Measurements from ENCODE around the gene NLRC3. TPM values are rescaled to one million over a fixed set of nuclear protein-coding genes. Genes with fewer than 3 reads are reported as not detected.

NLRC3 gene
- total RNA-seq, 1 experiment from 2014 or later, result 0.26 TPM

- no peaks in the 10 kb centered on the region for H3K27me3 ChIP-seq (ENCODE audit: control insufficient read depth, insufficient read depth, low read length)
- H3K36me3 ChIP-seq (ENCODE audit: control insufficient read depth, insufficient read depth, low read length), result peaks cover 3% of the 10 kb centered on the region; the same call in 1 of the 2 replicates
- in situ Hi-C loops (cut with HindIII; ENCODE audit: low pct_unique_long_range_greater_than_20kb, low sequenced_read_pairs) (no loop called here), intact Hi-C loops (cut with micrococcal nuclease; ENCODE audit: unreplicated experiment) (no loop called here)
- H3K4me3 ChIP-seq (ENCODE audit: low read depth in 2 of 2, low read length in 2 of 2), result peak overlapping the region; percentile 57 to 96
- no TSS peak for BruUV-seq (replicated peaks)
- no peak for DNase-seq (ENCODE audit: low read depth, low spot score)
- no peaks in the 10 kb centered on the region for H3K9me3 ChIP-seq (ENCODE audit: control insufficient read depth, insufficient read depth, low read depth, low read length)
- CTCF ChIA-PET, result no interaction called here
- TF ChIP-seq TCF7L2 (IDR thresholded peaks at IDR 0.05; ENCODE audit: low read depth, low read length) (no peak), POLR2AphosphoS5 (IDR thresholded peaks at IDR 0.05; ENCODE audit: low read depth, low read length) (no peak), REST (IDR thresholded peaks at IDR 0.05; ENCODE audit: insufficient read depth in 1 of 2, low read depth in 2 of 2, low read length in 1 of 2) (no peak), SIN3A (IDR thresholded peaks at IDR 0.05; ENCODE audit: borderline replicate concordance, insufficient read depth, low read depth, low read length) (no peak), CTCF (IDR thresholded peaks at IDR 0.05) (no peak)
- H3K27ac ChIP-seq (ENCODE audit: low read length), result peak overlapping the region; percentile 81
- POLR2A ChIA-PET, result interaction anchor here (0.6 kb wide), 1 partner anchor 37 kb away, joined by 3 read pairs; no protein-coding TSS in a partner anchor
- no peak for ATAC-seq
- H3K4me1 ChIP-seq (ENCODE audit: control insufficient read depth, insufficient read depth, low read length), result peaks cover 11% of the 10 kb centered on the region
Measured at GRCh38 chr16:3612510-3613466, 35.6 kb upstream of the NLRC3 start.

GRCh38 chr16:3611146-3611975, 34.2 kb upstream of the NLRC3 start, which contains the start of gene SLX4:
Gene SLX4, minus strand, starts transcription at chr16:3611606. Its CDS starts 2,642 bp downstream, at chr16:3608964.
- in situ Hi-C loops (cut with HindIII; ENCODE audit: low pct_unique_long_range_greater_than_20kb, low sequenced_read_pairs) (no loop called here), intact Hi-C loops (cut with micrococcal nuclease; ENCODE audit: unreplicated experiment) (no loop called here)
- ATAC-seq, result peak; percentile 97
- peak; percentile 58 for DNase-seq (ENCODE audit: low read depth, low spot score)
- Histone ChIP-seq H3K36me3 (ENCODE audit: control insufficient read depth, insufficient read depth, low read length) (peaks cover 3% of the 10 kb centered on the region; the same call in 1 of the 2 replicates), H3K27me3 (ENCODE audit: control insufficient read depth, insufficient read depth, low read length) (no peaks in the 10 kb centered on the region), H3K9me3 (ENCODE audit: control insufficient read depth, insufficient read depth, low read depth, low read length) (no peaks in the 10 kb centered on the region), H3K4me1 (ENCODE audit: control insufficient read depth, insufficient read depth, low read length) (peaks cover 14% of the 10 kb centered on the region), H3K27ac (ENCODE audit: low read length) (peak within 1 kb of the TSS; percentile 82), H3K4me3 (ENCODE audit: low read depth in 2 of 2, low read length in 2 of 2) (peak within 1 kb of the TSS; percentile 57 to 96)
- no TSS peak for BruUV-seq (replicated peaks)
- TF ChIP-seq TCF7L2 (IDR thresholded peaks at IDR 0.05; ENCODE audit: low read depth, low read length) (peak; percentile 90), POLR2AphosphoS5 (IDR thresholded peaks at IDR 0.05; ENCODE audit: low read depth, low read length) (peak; percentile 71), SIN3A (IDR thresholded peaks at IDR 0.05; ENCODE audit: borderline replicate concordance, insufficient read depth, low read depth, low read length) (peak; percentile 36; the same call in 1 of the 2 replicates), REST (IDR thresholded peaks at IDR 0.05; ENCODE audit: insufficient read depth in 1 of 2, low read depth in 2 of 2, low read length in 1 of 2) (0 out of 4 replicates have a peak, but pooled peaks of 1 of the 2 experiments have one; percentile 35), CTCF (IDR thresholded peaks at IDR 0.05) (no peak)
- CTCF ChIA-PET, result no interaction called here
- POLR2A ChIA-PET, result no interaction called here

All from Panc1 (cell line).